ENCODE data around the gene ALKBH6.

The ALKBH6 gene

DNA sequence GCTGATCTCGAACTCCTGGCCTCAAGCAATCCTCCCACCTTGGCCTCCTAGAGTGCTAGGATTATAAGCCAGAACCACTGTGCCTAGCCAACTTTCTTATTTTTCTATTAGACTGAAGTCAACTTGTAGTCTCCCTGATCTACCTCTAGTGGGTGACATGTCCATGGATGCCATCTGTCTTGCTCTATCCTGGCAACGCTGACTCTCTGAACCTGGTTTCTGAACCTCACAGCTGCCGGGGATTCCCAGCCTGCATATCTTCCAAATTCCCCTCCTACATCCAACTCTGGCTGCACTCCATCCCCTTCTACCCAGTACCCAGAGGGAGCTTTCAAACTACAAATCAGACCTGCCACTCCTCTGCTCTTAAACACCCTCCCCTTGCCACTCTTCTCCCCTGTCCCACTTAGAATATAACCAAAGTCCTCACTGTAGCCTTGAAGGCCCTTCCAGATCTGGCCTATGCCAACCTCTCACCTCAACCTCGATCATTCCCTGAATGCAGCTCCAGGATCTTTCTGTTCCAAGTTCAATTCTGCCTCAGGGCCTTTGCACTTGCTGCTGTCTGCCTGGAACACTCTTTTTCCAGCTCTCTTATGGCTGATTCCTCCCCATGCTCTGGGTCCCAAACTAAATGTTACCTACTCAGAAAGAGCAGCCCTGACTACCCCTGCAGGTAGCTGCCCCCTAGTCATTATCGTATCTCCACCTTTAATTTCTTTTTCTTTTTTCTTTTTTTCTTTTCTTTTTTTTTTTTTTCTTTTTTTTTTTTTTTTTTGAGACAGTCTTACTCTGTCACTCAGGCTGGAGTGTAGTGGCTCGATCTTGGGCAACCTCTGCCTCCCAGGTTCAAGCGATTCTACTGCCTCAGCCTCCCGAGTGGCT lies 16.5 kb upstream of the ALKBH6 start:
- DNase-seq, result no peak

DNA sequence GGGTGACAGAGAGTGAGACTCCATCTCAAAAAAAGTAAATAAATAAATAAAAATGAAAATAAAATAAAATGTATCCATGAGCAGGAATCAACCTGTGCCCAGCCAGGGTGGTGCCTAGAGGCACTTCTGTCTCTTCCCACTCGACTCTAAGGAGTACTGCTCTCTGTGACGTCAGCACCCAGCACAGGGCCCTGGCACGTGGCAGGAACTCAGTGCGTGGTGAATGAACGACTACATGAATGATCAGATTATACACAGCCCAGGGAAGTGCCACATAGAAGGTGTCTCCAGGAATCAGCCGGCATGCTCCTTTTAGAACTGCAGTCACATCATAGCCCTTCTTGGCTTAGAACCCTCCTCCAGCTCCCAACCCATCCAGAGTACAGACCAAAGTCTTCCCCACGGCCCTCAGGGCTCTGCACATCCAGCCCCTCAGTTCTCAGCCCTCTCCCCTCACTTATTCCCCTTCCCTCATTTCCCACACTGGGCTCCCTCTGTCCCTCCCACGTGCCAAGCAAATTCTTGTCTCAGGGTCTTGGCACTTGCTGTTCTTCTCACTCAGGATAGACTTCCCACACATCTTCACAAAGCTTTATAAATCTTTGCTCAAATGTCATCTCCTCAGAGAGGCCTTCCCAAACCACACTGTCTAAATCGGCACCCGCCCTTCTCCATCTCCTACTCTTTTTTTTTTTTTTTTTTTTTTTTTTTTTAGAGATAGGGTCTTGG lies 14.5 kb upstream of the ALKBH6 start:
- no peak for DNase-seq

DNA sequence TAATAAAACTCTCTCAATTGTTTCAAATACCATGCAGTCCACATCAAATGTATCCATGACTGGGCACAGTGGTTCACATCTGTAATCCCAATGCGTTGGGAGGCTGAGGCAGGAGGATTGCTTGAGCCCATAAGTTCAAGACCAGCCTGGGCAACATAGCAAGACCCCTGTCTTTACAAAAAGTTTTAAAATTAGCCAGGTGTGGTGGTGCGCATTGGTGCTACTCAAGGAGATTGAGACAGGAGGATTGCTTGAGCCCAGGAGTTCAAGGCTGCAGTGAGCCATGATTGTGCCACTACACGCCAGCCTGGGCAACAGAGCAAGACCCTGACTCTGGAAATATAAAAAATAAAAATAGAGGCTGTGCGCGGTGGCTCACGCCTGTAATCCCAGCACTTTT lies 13.7 kb upstream of the ALKBH6 start:
- no peak for DNase-seq

DNA sequence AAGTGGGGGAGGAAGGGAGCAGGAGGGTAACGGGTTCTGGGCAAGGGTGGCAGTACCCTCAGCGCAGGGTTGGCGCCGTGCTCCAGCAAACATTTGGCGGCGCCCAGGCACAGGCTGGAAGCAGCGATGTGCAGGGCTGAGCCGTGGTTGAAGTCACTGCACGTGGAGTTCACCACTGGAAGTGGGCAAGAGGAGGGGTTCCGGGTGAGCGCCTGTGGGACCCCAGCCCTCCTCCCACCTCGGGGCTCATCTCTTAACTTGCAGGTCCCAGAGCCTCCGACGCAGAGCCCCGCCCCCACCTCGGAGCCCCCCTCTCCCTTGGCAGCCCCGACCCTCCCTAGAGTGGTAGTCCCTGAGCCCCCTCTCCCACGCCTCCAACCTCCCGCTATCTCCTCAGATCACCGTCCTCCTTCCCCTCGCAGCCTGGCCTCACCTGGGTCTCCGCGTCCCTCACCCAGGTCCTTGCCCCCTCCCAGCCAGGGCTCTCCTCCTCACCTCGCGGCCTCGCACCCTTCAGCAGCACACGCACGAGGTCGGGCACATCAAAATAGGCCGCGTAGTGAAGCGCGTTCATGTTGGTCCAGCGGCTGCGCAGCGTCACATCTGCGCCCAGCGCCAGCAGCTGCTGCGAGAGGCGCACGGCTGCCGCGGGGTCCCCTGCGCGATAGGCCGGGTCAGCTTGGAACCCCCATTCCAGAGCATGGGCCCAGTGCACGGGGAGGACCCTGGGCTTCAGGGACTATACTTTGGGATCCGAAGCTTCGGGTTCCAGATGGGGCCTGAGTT lies 12.3 kb upstream of the ALKBH6 start:
- no peak for DNase-seq

DNA sequence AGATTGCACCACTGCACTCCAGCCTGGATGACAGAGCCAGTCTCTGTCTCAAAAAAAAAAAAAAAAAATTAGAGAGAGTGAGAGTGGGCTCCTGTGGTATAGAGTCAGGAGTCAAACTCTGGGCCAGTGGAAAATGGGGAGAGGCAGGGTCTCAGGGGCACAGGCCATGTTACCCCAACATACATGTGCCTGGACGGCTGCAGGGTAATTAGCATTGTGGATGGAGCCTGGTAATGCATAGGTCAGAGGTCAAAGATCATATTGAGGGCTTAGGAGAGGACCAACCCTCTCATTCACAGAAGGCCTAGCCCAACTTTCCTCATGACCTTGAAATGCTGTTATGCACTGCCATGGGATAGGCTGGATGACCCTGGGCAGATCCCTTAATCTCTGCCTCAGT lies 11.5 kb upstream of the ALKBH6 start:
- no peak for DNase-seq

DNA sequence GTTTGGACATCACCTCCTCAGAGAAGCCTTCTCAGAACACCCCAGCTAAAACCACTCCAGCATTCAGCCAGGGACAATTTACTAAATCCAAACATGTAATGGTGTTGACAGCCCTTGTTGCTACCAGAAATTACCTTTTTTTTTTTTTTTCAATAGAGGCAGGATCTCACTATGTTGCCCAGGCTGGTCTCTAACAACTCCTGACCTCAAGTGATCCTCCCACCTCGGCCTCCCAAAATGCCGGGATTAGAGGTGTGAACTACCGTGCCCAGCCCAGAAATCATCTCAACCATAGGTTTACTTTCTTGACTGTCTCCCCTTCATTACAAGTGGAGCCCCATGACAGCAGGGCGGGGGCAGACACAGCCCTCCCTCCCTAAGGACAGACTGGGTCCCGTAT lies 9.4 kb upstream of the ALKBH6 start:
- DNase-seq, result no peak

DNA sequence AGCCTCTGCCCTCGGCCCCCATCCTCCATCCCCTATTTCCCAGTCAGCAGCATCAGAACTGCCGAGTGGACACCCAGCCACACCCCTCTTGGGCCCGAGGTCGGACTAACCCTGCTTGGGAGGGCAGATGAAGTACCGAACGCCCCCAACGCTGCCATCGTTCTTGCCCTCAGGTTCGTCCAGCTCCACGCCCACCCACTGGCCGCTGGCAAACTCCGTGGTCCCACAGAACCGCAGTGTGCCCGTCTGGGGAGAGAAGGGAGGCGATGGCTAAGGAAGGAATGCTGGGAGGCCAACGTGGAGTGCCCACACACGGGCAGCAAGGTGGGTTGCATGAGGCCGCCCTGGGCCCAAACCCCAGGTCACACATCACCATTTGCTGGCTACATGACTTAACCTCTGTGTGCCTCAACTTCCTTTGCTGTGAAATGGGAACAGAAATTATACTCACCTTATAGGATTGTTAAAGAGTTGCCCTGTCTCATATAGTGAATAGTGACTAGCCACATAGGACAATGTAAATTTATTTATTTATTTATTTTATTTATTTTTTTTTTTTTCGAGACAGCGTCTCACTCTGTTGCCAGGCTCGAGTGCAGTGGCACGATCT lies 5.2 kb upstream of the ALKBH6 start:
- DNase-seq, result no peak

DNA sequence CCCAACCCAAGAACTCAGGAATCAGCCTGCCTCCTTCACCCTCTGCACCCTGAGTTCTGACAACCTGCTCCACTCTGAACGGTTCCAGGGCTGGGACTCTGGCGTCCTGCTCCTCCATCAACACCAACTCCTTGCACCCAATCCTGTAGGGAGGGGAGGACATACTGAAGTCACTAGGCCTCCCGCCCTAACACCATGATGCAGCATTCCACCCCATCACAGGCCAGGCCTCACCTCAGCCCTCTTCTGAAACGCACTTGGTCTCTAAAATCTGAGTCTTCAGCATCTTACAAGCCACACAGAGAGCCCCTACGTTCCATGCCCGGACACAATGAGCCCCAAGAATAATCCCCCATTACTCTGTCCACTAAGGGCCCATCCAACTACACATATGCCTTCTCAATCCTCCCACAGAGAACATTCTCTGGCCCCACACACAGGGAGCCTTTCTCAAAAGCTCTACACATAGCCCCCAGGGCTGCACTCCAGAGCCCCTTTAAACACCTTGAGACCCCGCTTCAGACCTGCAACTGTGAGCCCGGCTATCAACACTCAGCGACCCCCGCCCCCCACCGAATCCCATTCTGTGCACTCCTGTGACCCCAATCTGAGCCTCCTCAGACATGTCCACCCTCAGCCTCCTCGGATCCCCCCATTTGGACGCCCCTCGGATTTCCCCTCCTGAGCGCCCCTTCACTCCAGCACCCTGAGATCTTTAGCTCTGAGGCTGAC lies 567 bp downstream of the ALKBH6 start:
- DNase-seq, result no peak

DNA sequence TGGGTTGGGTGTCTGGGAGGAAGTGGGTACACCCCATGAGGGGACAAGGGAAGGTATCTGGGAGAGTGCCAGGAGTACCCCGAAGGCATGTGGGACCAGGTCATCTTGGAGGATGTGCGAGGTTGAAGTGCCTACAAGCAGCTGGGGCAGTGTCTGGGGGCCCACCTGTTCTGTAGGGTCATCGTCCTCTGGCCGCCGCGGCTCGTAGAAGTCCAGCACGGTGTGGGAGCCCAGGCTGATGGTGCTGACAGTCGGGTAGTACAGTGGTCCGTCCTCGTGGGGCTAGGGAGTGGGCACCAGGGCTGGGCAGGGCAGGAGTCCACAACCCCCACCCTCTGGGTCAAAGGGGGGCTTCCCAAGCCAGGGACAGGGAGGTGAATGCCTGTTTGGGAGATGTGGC lies 3.6 kb downstream of the ALKBH6 start:
- DNase-seq, result no peak

DNA sequence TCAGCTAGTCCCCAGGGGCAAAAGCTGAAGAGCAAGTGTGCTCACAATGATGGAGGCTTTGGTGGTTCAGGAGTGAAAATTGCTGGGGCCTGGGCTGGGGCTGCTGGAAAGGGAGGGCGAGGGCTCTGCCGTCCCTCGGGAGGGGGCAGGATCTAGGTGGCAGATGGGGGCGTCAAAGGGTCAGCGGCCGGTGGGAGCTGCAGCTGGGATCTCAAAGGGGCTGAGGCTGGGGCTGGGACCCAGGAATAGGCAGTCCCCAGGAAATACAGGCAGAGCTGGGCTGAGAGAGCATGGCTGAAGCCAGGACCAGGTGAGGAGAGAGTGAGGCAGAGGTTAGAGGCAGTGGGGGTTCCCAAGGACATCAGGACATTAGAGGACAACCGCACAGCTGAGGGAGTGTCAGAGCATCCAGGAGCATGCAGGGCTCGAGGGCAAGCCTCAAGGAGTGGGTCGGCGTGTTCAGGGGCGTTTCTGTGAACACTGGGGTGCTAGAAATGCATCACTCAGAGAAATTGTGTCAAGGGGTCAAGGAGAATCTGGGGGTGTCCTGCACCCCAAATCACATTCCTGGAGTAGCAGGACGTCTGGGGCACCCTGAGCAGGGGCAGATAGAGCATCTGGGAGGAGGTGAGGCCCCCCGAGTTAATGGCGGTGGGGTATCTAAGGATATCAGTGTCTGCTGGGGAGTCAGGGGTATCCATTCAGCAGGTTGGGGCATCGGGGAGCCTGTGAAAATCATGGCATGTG lies 4.2 kb downstream of the ALKBH6 start:
- DNase-seq, result no peak

DNA sequence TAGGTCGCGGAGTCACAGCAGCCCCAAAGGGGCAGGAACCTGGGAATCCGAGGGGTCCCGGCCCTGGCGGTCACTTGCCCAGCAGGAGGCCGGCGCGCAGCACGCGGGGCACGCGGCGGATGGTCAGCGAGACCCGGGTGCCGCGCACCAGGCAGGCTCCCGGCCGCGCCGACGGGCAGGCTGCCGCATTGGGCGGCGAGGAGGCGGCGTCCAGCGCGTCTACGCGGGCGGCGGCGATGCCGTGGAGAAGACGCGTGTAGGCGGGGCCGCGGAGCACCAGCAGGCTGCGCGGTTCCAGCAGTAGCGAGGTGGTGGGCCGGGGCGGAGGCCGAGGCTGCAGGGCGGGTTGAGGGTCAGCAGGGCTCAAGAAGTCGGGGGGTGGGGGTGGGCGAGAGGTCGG lies 4.8 kb downstream of the ALKBH6 start:
- DNase-seq, result peak; percentile 73

DNA sequence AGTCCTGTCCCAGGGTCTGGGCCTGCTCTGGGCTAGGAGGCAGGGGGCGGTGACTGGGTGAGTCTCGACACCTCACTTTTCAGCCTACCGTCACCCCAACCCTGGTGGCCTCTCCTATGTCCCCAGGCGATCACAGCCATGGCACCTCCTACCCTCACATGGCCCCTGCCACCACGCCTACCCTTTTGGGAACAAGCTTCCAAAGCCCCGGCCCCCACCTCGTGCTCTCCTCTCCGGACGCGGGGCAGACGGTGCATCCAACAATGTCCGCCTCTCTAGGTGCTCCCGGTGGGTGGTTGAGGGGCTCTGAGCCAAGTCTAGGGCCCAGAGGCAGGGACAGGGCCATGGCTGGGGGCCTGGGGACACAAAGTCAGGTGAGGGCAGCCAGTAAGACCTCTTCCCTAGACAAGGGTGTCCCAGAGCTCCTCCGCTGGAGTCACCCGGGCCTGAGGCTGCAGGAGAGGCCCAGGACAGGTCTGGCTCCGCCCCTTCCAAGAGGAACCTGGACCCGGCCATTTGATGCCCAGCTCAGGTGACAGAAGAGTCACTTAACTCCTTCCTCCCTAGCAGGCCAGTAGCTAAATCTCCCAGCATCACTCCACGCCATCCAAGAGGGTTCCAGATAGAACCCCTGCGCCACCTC lies 5.6 kb downstream of the ALKBH6 start, which contains the start of gene SYNE4:
TSS of gene SYNE4 (minus strand) at position 478 of the 643 bp plus-strand sequence. CDS start at position 346, 132 bp downstream.
- no peak for DNase-seq

DNA sequence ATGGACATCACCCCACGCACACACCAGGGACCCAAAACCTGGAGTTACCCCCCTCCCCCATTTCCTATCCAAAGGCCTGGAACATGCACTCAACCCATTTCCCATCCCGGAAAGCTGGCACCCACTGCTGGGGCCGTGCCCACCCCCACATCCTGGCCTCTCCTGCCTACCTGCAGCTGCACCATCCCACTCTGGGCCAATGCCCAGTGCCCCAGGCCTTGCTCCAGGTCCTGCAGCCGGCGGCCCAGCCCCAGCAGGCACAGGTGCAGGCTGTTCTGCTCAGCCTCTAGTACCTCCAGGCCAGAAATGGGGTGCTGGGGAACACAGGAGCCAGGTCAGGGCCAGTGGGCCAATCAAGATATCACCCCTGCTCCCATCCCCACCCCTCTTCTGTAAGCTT lies 7.1 kb downstream of the ALKBH6 start:
- no peak for DNase-seq

DNA sequence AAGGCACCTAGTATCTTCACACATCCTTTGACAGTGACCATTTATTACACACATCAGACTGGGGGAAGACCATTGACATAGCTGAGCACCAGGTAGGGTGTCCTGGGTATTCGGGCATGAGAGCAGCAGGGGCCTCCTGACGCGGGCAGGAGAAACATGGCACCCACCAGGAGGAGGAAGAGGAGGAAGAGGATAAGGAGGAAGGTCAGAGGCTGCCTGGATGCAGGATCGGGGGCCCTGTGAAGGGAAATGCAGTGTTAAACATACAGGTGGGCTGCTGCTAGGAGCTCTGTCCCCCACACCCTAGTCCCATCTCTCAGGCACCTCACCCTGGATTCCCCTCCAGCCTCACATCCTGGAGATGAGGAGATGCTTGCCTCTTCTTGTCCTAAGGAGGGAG lies 10.7 kb downstream of the ALKBH6 start:
- DNase-seq, result no peak

DNA sequence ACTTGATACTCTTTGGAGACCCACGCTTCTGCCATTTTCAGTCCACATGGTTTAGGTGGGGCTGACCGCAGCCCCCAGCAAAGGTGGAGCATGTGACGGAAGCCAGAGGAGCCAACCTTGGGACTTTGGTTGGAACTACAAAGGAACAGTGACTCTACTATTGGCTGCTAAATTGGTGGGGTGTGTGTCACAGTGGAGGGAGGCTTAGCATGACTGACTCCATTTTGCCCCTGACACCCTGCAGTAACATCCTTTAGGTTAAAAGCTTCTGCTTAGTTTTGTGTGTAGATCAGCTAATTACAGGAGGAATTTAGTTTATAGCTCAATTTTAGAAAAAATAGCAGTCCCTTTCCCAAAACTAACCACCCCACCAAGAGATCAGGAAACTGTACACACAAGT lies 12.4 kb downstream of the ALKBH6 start:
- no peak for DNase-seq

DNA sequence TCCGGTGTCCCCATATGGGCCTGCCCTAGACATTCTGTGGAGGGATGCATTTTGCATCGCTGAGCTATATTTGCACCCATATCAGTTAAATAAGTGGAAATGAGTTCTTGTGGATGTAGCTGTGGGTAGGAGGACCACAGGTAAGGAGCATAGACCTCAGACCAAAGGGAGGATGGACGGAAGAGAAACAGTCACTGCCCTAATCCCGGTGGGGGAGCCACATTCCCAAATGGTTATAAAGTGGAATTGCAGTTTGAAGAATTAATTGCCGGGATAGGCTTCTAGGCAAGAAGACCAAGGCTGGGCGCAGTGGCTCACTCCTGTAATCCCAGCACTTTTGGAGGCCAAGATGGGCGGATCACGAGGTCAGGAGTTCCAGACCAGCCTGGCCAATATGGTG lies 17.2 kb downstream of the ALKBH6 start:
- no peak for DNase-seq

DNA sequence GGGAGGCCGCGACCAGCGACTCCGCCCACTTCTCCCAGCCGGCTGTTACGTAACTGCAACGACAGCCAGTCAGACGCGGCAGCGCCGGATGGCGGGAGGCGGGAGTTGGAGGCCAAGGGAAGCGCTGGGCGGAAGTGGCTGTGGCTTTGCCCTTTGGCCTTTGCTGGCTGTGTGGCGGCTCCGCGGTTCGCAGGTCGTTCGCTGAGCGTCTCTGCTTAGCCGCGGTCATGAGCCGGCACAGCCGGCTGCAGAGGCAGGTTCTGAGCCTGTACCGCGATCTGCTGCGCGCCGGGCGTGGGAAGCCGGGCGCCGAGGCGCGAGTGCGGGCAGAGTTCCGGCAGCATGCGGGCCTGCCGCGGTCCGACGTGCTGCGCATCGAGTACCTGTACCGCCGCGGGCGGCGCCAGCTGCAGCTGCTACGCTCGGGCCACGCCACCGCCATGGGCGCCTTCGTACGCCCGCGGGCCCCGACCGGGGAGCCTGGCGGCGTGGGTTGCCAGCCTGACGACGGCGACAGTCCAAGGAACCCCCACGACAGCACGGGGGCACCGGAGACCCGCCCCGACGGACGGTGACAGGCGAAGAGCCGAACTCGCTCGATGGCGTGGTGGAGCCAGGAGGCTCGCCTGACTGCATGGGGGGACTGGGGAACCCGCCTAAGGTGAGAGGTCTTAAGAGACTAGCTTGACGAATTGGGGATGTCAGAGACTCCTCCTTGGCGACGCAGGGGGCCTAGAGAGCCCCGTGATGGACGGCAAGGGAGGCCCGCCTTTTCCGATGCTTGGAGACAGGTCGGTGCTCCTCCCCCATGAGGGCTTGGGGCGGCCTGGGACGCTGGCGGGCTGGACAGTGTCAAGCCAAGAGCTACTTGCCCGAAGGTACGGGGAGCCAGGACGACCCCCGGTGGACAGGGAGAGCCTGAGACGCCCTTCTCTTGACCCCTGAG lies 18.7 kb downstream of the ALKBH6 start, which contains the start of gene SDHAF1:
TSS of gene SDHAF1 (plus strand) at position 141 of the 946 bp plus-strand sequence. CDS start at position 228, 87 bp downstream.
- DNase-seq, result peak; percentile 96

DNA sequence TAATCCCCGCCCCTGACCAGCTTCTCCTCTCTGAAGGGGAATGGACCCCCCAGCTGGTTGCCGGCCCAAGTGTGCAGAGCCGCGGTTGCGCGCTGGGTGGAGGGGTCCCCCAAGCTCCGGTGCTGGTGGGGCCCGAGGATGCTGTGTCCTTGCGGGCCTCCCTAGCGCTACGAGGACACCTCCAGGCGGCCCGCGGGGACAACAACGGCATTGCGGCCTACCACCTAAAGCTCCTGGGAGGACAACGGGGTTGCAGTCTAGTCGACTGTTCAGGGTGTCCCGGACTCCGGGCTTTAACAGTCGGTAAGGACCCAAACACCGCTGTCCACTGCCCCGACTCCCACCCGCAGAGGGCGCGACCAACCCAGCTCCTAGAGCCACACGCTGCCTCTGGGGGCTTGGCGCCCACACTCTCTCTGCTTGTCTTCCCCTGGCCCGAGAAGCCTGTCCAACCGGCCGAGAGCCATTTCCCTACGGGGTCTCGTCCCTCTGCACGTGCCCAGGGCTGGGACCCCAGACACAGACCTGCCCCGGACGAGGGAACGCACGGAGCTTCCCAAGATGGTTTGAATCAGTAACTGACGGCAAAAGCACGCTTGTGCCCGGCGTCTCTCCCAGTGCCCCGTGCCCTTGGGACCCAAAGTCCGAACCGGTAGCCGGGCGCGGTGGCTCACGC lies 20.0 kb downstream of the ALKBH6 start:
- DNase-seq, result no peak
